ENCODE measurements around the gene NFYC.
"Not testable (repeated sequence)": the region's sequence is repeated elsewhere in the genome, so short reads cannot be mapped to it uniquely, and the experiment has no call there.

Gene NFYC

DNA sequence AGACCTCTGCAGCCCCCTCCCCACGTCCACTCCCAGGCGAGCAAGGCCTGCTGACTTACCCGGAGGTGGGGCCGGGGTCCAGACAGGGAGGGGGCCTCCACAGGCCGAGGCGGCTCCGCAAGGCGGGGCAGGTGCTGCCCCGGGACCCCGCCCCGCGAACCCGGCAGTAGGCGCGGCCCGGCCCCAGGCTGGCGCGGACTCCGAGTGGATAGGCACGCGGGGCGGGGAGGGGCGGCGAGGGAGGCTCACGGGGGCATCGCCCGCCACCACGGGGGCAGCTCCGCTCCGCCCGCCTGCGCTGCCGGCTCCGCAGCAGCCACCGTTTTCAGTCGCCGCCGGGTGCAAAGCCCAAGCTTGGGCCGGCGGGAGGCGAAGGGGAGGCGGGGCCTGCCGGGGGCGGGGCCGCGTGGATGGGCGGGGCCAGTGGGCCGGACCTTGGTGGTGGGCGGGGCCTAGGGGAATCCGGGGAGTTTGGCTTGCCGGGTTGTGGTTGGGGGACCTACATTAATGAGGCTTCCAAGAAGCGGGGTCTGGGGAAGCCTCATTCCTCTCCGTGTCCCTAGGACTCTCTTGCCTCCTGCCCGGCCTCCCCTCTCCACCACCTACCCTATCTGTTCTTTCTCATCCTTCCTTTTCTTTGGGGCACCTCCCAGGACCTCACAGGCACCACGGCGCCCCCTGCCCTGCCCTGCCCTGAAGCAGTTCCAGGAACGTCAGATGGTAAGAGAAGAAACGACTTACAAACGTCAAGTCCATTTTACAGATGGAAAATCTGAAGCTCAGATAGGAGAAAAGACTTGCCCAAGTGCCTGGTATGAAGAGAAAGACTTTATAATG is 26.0 kb upstream of the NFYC start, which contains the start of gene RIMS3:
TSS of gene RIMS3 (minus strand) at position 348 of the 837 bp plus-strand sequence. CDS start 23,757 bp downstream, outside the sequence.
- DNase-seq: peak; percentile 75

DNA sequence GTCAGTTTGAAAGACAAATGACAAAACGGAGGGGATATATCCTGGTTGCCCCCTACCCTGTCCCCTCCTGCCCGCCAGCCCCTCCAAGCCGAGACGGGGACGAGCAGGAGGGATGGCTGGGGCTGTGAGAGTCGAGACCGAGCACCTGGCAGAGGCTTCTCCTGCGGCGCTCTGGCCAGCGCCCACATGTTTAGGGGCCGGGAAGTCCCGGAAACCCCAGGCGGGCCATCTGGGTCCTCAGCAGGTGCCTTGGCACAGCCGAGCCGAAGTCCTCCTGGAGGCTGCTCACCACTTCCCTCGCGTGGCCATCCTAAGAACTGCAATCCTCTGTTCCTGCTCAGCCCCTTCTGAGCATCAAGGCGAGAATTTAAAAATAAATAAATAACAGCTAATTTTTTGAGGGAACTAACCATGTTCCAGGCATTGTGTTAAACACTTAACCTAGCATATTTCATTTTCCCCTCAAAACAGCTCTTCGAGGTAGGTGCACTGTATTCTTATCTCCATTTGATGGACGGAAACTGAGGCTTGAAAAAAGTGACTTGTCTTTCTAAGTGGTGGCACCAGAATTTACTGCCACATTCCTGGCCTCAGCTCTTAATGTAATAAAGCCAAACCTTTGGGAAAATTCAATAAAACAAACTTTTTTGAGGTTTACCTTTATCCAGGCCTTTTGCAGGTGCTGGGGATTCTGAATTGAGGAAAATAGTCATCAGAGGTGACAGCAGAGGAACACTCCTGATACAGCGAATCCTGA is 22.6 kb upstream of the NFYC start:
- DNase-seq: peak; percentile 74

DNA sequence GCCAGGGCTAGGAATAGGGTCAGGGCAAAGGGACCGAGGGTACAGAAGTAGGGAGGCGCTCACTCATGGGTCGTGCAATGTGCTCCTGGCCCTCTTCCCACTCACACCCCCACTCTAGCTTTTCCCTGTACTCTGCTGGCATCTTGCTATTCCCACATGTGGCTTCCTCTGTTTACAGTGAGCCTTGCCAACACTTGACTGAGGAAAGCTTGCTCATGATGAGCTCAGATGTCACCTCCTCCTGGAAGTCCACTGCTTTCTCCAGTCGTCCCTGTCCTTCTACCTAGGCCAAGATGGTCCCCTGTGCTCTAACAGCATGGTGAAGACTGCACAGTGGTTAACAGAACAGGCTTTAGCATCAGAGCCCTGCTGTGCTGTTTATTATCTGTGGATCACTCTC is 18.1 kb upstream of the NFYC start:
- no peak for DNase-seq

DNA sequence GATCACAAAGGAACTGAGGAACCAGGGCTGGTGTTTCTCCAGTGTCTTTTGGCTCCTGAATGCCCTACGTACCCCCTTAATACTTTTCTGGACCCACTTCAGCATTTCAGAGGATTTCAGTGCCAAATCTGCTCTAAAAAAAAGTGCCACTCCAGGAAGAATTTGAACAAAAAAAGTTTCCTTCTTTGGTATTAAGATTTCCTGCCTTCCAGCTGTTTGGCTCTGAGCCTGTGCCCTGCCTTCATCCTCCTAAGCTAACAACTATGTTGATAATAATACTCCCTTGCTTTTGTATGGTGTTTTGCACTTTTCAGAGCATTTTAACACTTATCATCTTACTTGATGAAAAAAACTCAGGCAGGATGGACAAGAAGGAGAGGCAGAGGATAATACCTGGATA is 15.0 kb upstream of the NFYC start:
- no peak for DNase-seq

DNA sequence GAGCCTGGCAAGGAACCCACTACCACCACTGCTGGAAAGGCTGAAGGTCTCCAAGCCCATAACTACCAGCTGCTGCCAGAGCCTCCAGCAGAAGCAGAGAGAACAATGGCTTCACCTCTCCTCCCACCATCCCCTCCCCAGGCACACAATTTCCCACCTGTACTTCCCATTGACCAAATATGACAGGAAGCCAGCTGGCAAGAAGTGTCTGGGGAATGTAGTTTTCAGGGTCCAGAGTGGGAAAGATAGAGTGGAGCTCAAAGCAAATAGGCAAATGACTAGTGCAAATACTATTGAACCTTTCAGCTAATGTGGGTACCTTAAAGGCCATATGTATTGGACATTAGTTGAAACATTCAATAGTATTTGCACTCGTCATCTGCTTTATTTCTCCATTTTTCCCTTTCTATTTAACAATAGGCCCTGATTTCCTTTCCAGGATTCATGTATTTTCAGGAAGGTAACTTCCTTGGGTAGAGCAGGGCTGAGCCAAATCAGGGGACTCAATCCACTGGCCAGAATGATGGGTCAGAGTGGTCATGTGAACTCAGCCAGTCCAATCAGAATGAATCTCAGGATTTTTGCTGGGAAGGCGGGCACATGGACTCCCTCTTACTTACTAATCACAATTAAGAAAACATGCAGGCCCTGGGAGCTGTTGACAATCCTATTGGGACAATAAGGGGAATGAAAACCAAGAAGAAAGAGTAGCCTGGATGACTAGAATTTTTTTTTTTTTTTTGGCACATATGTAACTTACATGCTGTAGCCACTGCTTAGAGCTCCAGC is 12.1 kb upstream of the NFYC start:
- no peak for DNase-seq

DNA sequence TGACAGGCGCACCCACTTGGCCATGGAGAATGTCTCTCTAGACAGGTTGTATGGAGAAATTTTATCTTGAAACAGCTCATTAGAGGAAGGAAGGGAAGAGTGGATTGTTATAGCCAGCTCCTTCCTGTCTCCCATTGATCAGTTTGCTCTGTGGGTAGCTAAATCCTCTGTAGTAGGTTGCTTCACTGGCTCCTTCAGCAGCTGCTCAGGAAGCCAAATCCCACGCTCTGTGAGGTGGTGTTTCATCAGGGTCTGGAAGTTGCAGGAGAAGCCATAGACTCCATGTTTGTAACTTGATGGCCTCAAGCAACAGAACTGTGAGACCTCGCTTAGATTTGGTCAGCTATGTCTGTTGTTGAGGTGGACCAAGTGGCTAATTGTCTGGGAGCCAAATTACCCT is 6.8 kb upstream of the NFYC start:
- no peak for DNase-seq

DNA sequence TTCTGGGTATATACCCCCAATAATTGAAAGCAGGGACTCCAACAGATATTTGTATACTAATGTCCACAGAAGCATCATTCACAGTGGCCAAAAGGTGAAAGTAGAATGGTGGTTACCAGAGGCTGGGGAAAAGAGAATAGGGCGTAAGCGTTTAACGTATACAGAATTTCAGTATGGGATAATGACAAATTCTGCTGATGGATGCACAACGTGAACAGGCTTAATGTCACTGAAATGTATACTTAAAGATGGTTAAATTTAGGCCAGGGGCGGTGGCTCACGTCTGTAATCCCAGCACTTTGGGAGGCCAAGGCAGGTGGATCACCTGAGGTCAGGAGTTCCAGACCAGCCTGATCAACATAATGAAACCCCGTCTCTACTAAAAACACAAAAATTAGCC is 4.4 kb upstream of the NFYC start:
- no peak for DNase-seq

DNA sequence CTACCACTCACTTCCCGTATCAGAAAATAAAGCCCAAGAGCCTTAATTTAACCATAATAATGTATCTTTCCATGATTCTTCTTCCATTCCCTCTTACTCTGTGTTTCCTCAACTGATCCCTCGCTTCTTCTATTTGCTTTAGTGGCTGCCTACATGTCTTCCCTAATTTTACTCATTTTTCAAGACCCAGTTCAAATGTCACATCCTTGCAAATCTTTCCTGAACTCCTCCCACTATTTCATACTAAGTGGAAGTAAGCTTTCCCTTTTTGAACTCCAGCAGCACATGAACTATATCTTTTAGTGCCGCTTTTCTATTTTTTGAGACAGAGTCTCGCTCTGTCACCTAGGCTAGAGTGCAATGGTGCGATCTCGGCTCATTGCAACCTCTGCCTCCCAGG is 3.8 kb upstream of the NFYC start:
- DNase-seq: no peak

DNA sequence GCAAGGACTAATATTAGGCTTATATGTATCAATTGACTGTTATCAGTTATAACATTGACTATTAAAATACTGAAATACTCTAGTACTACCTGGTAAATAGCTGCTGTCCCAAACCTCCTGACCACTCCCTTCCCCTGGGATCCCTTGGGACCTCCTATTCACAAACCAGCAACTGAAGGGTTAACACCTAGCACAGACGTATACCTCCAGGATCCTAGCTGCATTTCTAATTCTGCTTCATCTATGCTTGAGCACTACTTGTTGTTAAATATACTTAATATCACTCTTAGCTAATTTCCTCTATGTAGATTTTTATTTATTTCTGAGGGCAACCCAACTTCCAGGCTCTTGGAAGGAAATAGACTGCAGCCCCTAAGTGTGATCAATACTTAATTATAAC is 1.8 kb upstream of the NFYC start:
- no peak for DNase-seq

DNA sequence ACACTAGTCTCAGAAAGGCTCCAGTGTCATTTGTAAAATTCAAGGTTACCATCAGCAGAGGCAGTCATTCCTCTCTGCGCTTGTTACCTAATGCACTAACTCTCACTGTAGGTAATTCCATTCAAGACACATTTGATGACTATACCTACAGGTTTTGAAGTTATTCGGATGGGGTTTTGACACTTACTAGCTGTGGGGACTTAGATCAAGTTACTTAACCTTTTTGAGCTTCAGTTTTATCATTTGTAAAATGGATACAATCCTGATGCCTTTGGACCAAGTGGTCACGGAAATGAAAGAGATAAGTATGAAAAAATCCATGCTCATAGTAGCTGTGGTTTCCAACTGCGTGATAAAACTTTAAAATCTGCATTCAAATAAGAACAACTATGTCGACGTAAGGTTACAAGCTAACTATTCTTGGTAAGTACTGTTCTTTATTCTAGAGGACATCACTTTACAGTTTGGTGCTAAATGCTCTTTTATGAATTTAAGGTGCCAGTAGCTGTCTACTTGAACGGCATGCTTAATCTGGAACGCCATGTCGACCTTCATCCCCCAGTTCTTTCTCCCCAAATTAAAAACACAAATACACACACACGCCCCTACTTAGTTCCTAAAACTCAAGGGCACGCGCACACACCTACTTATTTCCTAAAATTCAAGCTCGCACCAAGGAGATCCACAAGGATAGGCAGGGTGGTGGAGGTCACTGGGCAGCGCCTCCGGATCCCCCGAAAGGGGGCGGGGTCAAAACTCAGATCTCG is 550 bp upstream of the NFYC start:
- no peak for DNase-seq

DNA sequence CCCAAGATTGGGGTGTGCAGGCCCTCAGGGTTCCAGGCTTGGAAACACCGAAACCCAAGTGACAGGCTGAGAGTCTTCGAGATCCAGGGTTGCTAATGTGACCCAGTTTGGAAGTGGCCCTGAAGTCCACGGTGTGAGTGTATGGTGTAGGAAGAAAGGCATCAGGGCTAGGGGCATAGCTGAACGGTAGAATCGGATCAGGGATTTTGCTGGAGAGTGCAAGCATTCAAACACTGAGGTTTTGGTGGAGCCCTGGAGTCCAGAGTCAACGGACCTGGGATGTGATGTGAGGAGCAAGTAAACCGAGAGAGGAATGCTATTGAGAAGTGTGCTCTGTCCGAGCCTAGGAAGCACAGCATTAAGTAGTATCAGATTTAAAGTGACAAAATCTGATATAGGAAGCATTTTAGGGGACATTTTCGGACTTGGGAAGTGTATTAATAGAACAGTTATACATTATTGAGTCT is 958 bp downstream of the NFYC start:
- no peak for DNase-seq

DNA sequence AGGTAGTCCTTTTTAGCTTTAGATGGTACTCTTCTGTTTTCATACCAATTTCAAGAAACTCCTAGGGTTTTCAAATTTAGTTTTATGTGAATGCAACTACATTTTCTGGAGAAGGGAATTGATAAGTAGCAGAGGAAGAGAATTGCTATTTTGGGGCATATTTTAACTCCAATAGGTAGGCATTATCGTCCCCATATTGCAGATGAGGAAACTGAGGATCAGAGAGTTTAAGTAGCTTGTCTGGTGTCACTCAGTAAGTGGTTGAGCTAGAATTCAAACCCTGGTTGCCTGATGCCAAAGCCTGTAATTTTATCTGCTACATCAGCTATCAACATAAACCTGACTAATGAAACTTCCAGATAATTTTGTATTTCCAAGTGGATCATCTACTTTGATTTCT is 1.9 kb downstream of the NFYC start:
- DNase-seq: no peak

DNA sequence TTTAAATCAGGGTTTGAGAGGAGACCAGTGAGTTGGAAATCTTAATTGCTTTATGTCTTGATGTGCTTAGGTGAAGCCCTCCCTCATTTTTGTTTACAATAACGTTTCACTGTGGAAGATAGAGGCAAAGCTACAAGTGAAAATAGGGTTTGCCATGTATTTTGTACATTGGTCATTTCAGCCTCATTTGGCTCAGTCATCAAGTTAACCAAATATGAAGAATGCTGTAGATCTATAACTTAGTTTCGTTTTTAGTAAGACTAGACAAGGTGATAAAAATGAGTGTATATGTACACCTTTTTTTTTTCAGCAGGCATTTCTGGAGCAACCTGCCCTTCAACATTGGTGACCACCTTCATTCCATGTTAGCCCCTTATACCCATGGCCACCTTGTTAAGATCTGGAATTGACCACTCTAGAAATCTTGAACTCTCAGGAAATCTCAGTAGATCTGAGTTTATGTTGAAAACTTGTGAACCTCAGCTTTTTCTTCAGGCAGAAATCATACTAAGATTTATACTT is 2.9 kb downstream of the NFYC start:
- DNase-seq: no peak

DNA sequence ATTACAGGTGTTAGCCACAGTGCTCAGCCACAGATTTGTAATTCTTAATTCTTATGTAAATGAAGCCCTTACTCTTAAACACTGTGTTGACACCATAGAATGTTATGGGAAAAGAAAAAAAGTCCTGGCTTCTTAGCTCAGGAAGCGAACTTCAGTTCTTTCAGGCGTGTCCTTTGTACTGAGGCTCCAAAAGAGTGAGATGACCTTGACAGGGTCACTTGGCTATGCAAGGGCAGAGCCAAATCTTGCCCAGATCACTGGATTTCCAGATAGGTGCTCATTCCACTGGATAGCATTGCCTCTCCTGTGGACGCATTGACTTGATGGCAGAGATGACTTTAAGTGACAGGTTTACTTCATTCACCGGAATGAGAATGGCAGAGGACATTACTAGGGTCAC is 4.8 kb downstream of the NFYC start:
- DNase-seq: no peak

DNA sequence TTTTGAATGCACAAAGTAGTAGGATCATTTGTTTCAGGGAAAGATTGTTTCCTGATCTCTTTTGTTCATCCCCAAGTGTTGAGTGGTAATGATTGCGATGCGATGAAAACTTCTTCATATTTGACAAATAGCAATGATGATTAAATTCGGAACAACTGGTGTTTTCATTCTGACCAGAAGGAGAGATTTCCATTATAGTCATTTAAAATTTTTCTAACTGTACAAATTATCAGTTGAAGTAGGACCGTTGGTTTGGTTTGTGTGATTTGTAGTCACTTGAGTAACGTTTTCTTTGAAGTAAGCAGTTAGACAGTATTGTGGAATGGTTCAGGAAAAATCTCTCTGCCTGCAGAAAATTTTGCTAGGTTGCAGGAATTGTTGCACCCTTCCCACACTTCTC is 5.9 kb downstream of the NFYC start:
- DNase-seq: no peak

DNA sequence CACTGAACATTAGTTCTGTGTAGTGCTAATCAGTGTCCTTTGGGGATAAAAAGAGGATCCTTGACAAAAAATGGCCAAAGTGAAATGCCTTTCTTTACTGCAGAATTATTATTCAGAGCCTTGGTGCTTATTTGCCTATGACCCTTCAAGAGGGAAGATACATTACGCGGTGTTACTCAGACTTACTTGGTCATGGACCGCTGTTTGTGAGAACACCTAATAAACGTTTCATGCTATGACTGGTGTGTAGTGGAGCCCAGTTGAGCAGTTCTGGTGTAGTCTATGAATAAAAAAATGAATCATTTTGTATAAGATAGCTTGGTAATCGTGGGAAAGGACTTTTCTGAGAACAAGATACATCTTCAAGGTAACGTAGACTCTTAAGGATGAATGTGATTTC is 8.3 kb downstream of the NFYC start:
- no peak for DNase-seq

DNA sequence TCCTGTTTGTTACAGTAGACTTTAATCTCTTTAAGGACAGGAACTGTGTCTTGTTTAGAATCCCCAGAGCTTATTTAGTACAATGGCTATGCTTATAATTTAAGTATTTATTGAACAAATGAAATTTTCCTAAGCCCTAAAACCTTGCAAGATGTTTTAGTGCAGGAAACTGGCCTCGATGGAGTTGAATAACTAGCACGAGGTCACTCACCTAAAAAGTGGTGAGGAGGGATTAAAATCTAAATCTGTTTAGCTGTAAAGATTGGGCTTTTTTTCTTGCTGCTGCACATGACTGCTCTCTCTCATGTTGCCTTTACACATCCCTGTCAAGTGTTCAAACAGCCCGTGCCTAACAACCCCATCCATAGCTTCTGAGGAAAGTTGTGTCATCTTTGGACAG is 10.2 kb downstream of the NFYC start:
- no peak for DNase-seq

DNA sequence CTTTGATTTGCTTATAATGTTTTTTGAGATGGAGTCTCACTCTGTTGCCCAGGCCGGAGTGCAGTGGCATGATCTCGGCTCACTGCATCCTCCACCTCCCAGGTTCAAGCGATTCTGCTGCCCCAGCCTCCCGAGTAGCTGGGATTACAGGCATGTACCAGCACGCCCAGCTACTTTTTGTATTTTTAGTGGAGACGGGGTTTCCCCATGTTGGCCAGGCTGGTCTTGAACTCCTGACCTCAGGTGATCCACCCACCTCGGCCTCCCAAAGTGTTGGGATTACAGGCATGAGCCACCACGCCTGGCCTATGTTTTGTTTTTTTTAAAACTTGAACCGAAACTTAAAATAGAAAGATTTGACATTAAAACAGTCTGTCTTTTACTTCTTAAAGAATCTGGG is 11.3 kb downstream of the NFYC start:
- not testable (repeated sequence) for DNase-seq

DNA sequence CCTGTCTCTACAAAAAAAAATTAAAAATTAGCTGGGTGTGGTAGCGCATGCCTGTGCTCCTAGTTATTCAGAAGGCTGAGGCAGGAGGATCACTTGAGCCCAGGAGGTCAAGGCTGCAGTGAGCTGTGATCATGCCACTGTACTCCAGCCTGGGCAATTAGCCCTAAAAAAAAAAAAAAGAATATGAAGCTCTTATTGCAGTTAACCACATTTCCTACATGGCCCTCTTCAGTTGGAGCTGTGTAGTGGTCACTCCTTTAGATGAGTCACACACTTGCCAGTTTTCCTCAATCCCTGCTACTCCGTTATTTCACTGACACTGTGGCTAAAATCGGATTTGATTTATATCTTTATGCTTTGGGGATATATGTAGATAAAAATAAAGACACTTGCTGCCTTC is 11.8 kb downstream of the NFYC start:
- DNase-seq: no peak

DNA sequence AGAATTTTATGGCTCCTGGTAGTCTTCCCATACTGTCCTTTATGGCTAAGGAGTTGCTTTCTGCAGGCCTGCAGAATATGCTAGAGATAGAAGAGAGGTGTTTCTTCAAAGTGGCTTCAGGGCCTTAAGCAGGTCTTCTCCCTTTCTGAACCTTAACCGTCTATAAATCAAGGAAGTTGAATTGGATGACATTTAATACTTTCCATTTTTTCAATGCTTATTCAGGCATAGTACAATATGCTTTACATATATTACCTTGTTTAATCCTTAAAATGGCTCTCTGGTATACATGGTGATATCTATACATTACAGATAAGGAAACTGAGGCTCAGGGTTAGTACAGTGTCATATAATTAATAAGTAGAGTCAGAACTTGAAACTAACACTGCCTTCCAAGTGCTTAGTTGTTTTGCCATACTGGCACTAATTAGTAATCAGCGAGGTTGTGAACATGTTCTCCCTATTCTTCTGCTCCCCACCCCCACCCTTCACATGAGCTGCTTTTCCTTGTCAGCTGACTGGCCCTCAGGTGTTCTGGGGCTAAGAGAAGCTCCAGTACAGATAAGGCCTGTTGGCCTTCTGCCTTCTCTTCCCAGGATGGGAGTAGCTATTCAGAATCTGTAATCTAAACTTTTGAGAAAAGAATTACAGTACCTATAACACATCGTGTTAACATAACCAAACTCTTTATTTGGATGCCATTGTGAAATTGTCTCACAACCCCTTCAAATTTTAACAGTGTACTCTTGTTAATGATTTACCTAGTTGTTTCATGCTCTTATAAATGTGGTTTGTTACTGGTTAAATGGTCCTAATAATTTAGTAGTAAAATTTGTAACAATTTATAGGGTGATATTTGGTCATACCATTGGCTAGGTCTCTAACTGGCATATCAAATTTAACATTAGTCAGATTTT is 13.6 kb downstream of the NFYC start:
- no peak for DNase-seq

DNA sequence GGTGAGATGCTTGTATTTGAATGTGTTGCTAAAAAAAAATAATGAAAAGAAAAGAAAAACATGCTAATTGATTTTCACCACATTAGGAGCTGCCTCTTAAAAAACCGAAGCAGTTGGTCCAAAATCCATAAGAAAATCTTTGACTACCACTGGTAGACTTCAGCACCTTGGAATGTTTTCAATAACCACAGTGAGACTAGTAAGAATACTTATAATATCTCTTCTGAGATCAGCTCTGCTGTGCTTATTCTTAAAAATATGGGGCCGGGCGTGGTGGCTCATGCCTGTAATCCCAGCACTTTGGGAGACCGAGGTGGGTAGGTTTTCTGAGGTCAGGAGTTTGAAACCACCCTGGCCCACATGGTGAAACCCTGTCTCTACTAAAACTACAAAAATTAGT is 15.1 kb downstream of the NFYC start:
- no peak for DNase-seq
